ENCODE results near the gene DACT1.

Gene DACT1

DNA sequence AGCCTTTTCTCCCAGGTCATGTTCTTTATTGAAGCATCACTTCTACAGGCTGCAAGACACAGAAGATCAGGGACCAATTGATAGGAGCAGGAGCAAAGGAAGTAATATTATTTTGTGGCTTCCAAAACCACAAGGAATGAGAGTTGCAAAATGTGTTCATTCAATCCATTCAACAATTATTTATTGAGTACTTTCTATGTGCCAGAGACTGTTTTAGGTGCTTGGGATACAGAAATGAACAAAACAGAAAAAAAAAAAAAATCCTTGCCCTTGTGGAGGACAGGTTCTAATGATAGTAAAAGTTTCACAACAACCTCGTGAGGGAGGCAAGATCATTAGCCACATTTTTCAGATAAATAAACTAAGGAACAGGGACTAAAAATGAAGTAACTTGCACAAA is 20.1 kb upstream of the DACT1 start:
- H3K36me3 ChIP-seq (ENCODE audit: control insufficient read depth, insufficient read depth, low read length), result no peaks in the 10 kb centered on the region
- H3K4me1 ChIP-seq (ENCODE audit: control insufficient read depth, insufficient read depth, low read length, poor library complexity, severe bottlenecking), result peaks cover 4% of the 10 kb centered on the region
- WGBS, 2 experiments (ENCODE audit: insufficient coverage in 2 of 2), result no CpG with 5 or more reads among the region's 1 CpG
- H3K27ac ChIP-seq (ENCODE audit: low read depth, low read length, severe bottlenecking), result no peak overlapping the region
- no peak overlapping the region for H3K4me3 ChIP-seq (ENCODE audit: extremely low read depth, insufficient read depth, low read length, poor library complexity, severe bottlenecking)
- no peaks in the 10 kb centered on the region for H3K9me3 ChIP-seq (ENCODE audit: control insufficient read depth, low read length)

DNA sequence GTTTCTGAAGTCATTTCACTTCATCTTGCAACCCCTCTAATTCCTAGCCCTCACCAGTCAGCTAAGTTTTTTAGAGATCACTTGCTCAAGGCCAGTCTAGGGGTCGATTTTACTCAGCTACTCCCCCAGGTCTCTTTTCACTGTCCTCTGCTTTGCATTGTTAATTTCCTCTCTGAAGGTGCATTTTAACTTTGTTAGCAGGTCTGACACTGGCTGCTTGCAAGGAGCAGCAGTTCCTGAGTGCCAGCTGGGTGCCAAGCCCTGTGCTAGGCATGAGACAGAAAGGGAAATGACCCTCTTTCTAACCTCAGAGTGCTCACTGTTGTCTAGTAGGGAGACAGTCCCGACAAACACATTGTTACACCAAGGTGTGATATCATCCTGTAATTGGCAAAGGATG is 17.8 kb upstream of the DACT1 start:
- no peaks in the 10 kb centered on the region for H3K9me3 ChIP-seq (ENCODE audit: control insufficient read depth, low read length)
- H3K4me3 ChIP-seq (ENCODE audit: extremely low read depth, insufficient read depth, low read length, poor library complexity, severe bottlenecking), result no peak overlapping the region
- WGBS, 2 experiments (ENCODE audit: insufficient coverage in 2 of 2), result 0 to 10% methylated on average over 2 of the region's 2 CpGs
- peaks cover 4% of the 10 kb centered on the region for H3K4me1 ChIP-seq (ENCODE audit: control insufficient read depth, insufficient read depth, low read length, poor library complexity, severe bottlenecking)
- H3K36me3 ChIP-seq (ENCODE audit: control insufficient read depth, insufficient read depth, low read length), result no peaks in the 10 kb centered on the region
- no peak overlapping the region for H3K27ac ChIP-seq (ENCODE audit: low read depth, low read length, severe bottlenecking)

DNA sequence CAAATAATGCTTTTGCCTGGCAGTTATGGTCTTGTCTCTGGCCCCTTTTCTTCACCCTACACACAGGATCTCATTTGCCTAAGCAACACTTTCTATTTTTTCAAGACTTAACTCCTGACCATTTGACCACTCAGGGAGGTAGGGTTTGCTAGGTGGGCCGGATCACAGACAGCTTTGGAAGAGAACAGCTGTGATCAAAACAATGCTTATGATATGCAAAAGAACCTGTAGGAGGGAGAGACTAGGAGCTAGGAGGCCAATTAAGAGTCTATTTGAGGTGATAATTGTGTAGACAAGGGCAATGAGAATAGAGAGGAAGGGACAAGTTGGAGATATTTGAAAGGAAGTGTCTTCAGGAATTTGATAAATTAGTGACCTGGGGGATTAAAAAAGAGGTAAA is 12.3 kb upstream of the DACT1 start:
- no peaks in the 10 kb centered on the region for H3K36me3 ChIP-seq (ENCODE audit: control insufficient read depth, insufficient read depth, low read length)
- H3K4me3 ChIP-seq (ENCODE audit: extremely low read depth, insufficient read depth, low read length, poor library complexity, severe bottlenecking), result no peak overlapping the region
- 13 to 40% methylated on average over 1 of the region's 1 CpG for WGBS, 2 experiments (ENCODE audit: insufficient coverage in 2 of 2)
- no peak overlapping the region for H3K27ac ChIP-seq (ENCODE audit: low read depth, low read length, severe bottlenecking)
- no peaks in the 10 kb centered on the region for H3K9me3 ChIP-seq (ENCODE audit: control insufficient read depth, low read length)
- H3K4me1 ChIP-seq (ENCODE audit: control insufficient read depth, insufficient read depth, low read length, poor library complexity, severe bottlenecking), result peaks cover 42% of the 10 kb centered on the region

DNA sequence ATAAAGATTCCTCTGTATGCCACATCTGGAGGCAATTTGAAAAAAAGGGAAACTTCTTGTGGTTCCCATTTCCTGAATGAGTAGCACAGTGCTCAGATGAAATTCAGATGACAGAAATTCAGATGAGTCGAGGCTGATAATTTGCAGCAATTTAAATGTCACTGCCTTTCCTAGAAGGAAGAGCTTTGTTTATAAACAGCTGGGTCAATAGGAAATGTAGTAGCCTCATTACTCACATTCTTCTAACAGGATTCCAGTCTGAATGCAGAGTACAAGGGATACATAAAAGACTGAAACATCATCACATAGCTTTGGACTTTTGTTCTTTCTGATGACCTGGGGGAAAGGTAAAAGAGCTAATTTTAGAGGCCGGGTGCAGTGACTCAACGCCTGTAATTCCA is 11.3 kb upstream of the DACT1 start:
- H3K27ac ChIP-seq (ENCODE audit: low read depth, low read length, severe bottlenecking), result peak overlapping the region; percentile 50
- 6 to 33% methylated on average over 2 to 3 of the region's 3 CpGs for WGBS, 2 experiments (ENCODE audit: insufficient coverage in 2 of 2)
- no peaks in the 10 kb centered on the region for H3K36me3 ChIP-seq (ENCODE audit: control insufficient read depth, insufficient read depth, low read length)
- H3K4me1 ChIP-seq (ENCODE audit: control insufficient read depth, insufficient read depth, low read length, poor library complexity, severe bottlenecking), result peaks cover 50% of the 10 kb centered on the region
- H3K9me3 ChIP-seq (ENCODE audit: control insufficient read depth, low read length), result no peaks in the 10 kb centered on the region
- no peak overlapping the region for H3K4me3 ChIP-seq (ENCODE audit: extremely low read depth, insufficient read depth, low read length, poor library complexity, severe bottlenecking)

DNA sequence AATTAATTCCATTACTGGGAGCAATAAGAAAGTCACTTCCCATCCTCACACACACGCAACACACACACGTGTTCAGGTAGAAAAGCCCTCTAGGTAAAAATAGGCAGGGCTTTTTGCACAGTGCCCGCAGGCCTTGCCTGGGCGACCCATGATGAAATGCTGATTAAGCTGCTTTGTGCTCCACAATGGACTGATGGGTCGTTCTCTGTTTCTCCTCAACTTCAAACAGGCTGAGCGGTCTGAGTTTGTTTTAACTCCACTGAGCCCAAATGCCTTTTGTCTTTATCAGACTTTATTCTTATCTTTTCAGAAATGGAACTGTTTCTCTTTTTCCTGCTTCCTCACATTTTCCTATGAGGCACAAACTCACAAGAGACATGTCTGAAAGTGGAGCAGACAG is 9.4 kb upstream of the DACT1 start:
- no peaks in the 10 kb centered on the region for H3K9me3 ChIP-seq (ENCODE audit: control insufficient read depth, low read length)
- H3K27ac ChIP-seq (ENCODE audit: low read depth, low read length, severe bottlenecking), result peak overlapping the region; percentile 93
- 18 to 19% methylated on average over 4 to 6 of the region's 6 CpGs for WGBS, 2 experiments (ENCODE audit: insufficient coverage in 2 of 2)
- H3K4me3 ChIP-seq (ENCODE audit: extremely low read depth, insufficient read depth, low read length, poor library complexity, severe bottlenecking), result no peak overlapping the region
- H3K36me3 ChIP-seq (ENCODE audit: control insufficient read depth, insufficient read depth, low read length), result no peaks in the 10 kb centered on the region
- peaks cover 46% of the 10 kb centered on the region for H3K4me1 ChIP-seq (ENCODE audit: control insufficient read depth, insufficient read depth, low read length, poor library complexity, severe bottlenecking)

DNA sequence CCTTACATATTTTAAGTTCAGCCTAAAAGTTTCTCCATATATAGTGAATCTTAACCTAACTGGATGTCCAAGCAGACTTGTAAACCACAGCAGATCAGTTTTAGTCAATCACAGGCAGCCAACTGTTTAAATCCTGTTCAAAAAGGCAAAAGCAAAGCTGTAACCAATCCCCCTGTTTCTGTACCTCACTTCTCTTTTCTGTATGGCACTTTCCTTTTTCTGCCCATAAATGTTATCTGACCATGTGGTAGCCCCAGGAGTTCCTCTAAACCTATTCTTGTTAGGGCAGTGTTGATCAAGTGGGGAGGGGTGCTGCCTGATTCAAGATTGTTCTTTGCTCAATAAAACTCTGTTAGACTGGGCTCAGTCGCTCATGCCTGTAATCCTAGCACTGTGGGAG is 8.5 kb upstream of the DACT1 start:
- Histone ChIP-seq H3K4me1 (ENCODE audit: control insufficient read depth, insufficient read depth, low read length, poor library complexity, severe bottlenecking) (peaks cover 54% of the 10 kb centered on the region), H3K27ac (ENCODE audit: low read depth, low read length, severe bottlenecking) (peak overlapping the region; percentile 93), H3K9me3 (ENCODE audit: control insufficient read depth, low read length) (no peaks in the 10 kb centered on the region), H3K4me3 (ENCODE audit: extremely low read depth, insufficient read depth, low read length, poor library complexity, severe bottlenecking) (no peak overlapping the region), H3K36me3 (ENCODE audit: control insufficient read depth, insufficient read depth, low read length) (no peaks in the 10 kb centered on the region)
- WGBS, 2 experiments (ENCODE audit: insufficient coverage in 2 of 2), result 17 to 42% methylated on average over 1 of the region's 1 CpG

DNA sequence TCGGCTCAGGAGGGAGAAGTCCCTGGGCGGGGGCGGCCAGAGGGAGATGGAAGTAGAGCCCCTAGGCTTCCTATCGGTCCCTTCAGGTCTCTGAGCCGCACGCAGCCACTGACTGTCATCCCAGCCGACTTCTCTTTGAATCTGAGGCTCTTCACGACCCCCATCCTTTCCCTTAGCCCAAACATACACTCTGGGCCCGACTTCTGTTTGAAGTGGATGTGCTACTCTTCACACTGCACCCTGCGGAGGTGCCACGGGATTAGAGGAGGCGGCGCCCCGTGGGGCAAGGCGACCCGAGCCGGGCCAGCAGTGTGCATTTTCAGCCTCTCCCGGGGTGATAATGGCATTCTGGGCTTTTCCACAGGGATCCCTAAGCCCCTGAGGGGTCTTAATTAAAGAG is 6.0 kb upstream of the DACT1 start:
- H3K4me3 ChIP-seq (ENCODE audit: extremely low read depth, insufficient read depth, low read length, poor library complexity, severe bottlenecking), result no peak overlapping the region

DNA sequence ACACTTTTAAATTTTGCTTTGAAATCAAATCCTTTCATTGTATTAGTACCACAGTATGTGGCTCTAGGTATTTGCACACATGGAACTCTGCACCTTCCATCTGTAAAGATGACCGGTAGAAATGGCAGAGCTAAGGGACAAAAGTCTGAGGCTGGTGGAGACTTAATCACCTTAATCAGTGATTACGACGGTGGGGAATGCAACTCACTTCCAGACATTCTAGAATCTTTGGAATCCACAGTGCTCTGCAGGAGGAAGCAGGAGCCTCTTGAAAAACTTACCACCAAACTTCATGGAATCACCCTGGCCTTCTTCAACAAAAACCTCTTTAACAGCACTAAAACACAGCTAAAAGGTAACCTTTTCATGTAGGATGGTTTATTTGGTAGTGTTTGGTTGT is 3.9 kb upstream of the DACT1 start:
- Histone ChIP-seq H3K4me1 (ENCODE audit: control insufficient read depth, insufficient read depth, low read length, poor library complexity, severe bottlenecking) (peaks cover 53% of the 10 kb centered on the region), H3K9me3 (ENCODE audit: control insufficient read depth, low read length) (no peaks in the 10 kb centered on the region), H3K27ac (ENCODE audit: low read depth, low read length, severe bottlenecking) (peak overlapping the region; percentile 94), H3K4me3 (ENCODE audit: extremely low read depth, insufficient read depth, low read length, poor library complexity, severe bottlenecking) (no peak overlapping the region), H3K36me3 (ENCODE audit: control insufficient read depth, insufficient read depth, low read length) (no peaks in the 10 kb centered on the region)
- WGBS, 2 experiments (ENCODE audit: insufficient coverage in 2 of 2), result 8 to 17% methylated on average over 1 to 3 of the region's 3 CpGs

More for the DNA sequence above, 6.0 kb upstream of the DACT1 start:
- WGBS, 2 experiments (ENCODE audit: insufficient coverage in 2 of 2), result 12 to 13% methylated on average over 8 to 10 of the region's 18 CpGs
- H3K9me3 ChIP-seq (ENCODE audit: control insufficient read depth, low read length), result no peaks in the 10 kb centered on the region
- H3K4me1 ChIP-seq (ENCODE audit: control insufficient read depth, insufficient read depth, low read length, poor library complexity, severe bottlenecking), result peaks cover 69% of the 10 kb centered on the region
- no peaks in the 10 kb centered on the region for H3K36me3 ChIP-seq (ENCODE audit: control insufficient read depth, insufficient read depth, low read length)
- H3K27ac ChIP-seq (ENCODE audit: low read depth, low read length, severe bottlenecking), result peak overlapping the region; percentile 46

DNA sequence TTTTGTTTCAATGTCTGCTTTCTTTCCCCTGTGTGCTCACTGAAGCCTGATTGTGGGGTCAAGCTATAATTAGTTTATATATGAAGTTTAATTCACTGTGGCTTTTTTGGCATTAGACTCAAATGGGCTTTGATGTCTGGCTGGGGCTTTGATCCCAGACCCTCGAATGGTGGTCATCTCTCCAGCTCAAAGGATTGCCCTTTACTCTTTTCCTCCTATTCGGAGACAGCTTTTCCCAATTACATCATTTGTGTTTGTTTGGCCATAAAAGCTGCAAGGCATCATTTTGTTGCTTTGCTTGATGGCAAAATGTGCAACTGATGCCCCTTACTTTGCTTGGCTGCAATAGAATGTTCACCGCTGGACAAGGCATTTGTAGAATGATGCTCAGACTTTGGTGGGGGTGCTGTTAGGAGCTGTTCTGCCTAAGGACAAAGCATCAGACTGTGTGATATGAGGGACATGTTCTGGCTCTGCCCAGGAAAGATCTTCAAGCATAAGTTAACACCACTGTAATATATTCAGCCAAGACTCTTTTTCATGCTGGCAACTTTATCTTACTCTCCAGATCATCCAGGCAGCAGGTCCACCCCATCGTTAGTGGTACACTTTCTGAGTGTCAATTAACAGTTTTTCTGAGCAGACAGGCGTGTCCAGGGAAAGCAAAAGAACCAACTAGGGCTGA is 3.2 kb upstream of the DACT1 start:
- H3K36me3 ChIP-seq (ENCODE audit: control insufficient read depth, insufficient read depth, low read length), result no peaks in the 10 kb centered on the region
- 42 to 55% methylated on average over 3 to 4 of the region's 5 CpGs for WGBS, 2 experiments (ENCODE audit: insufficient coverage in 2 of 2)
- peak overlapping the region; percentile 94 for H3K27ac ChIP-seq (ENCODE audit: low read depth, low read length, severe bottlenecking)
- H3K4me3 ChIP-seq (ENCODE audit: extremely low read depth, insufficient read depth, low read length, poor library complexity, severe bottlenecking), result peak overlapping the region; percentile 20
- peaks cover 47% of the 10 kb centered on the region for H3K4me1 ChIP-seq (ENCODE audit: control insufficient read depth, insufficient read depth, low read length, poor library complexity, severe bottlenecking)
- no peaks in the 10 kb centered on the region for H3K9me3 ChIP-seq (ENCODE audit: control insufficient read depth, low read length)

DNA sequence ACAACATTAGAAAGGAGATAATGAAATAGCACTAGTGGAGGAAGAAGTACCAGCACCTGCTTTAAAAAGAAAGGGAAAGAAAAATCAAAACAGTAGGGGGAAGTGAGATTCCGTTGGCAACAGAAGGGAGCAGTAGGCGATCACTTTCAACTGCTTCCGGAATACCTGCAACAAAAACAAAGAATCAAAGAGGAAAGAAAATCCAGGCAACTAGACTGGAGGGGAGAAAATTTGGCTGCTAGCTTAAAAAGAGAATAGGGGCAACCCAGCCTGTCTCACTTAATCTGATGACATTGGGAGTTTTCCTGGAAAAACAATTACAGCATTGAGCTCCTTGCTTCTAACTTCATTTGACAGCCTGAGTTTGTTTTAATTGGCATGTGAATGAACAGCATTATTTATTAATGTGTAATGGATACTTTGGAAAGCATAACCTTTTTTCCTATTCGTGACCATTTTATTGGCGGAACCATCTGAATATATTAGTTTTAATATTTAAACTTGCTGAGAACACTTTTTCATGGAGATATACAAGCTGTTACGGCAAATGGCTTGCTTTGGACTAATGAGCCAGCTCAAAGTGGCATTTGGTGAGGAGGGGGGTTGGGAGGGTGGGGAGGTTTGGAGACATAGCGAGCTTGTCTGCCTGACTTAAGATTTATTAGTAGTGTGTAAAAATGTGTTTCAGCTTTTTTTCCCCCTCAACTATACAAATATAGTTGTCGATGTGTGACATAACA is 2.5 kb upstream of the DACT1 start:
- Histone ChIP-seq H3K27ac (ENCODE audit: low read depth, low read length, severe bottlenecking) (peak overlapping the region; percentile 94), H3K4me1 (ENCODE audit: control insufficient read depth, insufficient read depth, low read length, poor library complexity, severe bottlenecking) (peaks cover 44% of the 10 kb centered on the region), H3K9me3 (ENCODE audit: control insufficient read depth, low read length) (no peaks in the 10 kb centered on the region), H3K4me3 (ENCODE audit: extremely low read depth, insufficient read depth, low read length, poor library complexity, severe bottlenecking) (peak overlapping the region; percentile 20), H3K36me3 (ENCODE audit: control insufficient read depth, insufficient read depth, low read length) (no peaks in the 10 kb centered on the region)
- 8% methylated on average over 2 of the region's 8 CpGs; no CpG with 5 or more reads in 1 of the 2 experiments for WGBS, 2 experiments (ENCODE audit: insufficient coverage in 2 of 2)

DNA sequence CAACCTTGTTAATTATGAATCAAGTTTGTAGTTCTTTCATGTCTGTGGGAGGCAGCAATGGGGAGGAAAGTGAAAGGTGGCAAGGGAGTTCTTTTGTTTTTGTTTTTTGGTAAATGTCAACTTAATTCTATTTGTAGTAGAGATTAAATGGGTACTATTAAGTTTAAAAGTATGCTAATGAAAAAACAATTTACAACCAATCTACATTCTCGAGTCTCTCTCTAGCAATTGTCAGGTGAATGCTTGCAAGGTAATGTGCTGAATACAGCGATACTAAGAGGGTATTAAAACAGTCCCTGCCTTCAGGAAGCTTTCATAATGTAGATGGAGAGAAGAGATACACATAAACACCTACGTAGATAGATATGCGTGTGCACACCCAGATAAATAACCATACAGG is 1.6 kb upstream of the DACT1 start:
- no CpG with 5 or more reads among the region's 4 CpGs for WGBS, 2 experiments (ENCODE audit: insufficient coverage in 2 of 2)
- peaks cover 43% of the 10 kb centered on the region for H3K4me1 ChIP-seq (ENCODE audit: control insufficient read depth, insufficient read depth, low read length, poor library complexity, severe bottlenecking)
- no peaks in the 10 kb centered on the region for H3K9me3 ChIP-seq (ENCODE audit: control insufficient read depth, low read length)
- peaks cover 7% of the 10 kb centered on the region for H3K36me3 ChIP-seq (ENCODE audit: control insufficient read depth, insufficient read depth, low read length)
- peak overlapping the region; percentile 54 for H3K27ac ChIP-seq (ENCODE audit: low read depth, low read length, severe bottlenecking)
- H3K4me3 ChIP-seq (ENCODE audit: extremely low read depth, insufficient read depth, low read length, poor library complexity, severe bottlenecking), result no peak overlapping the region
